K562 (cell line): ENCODE measurements around the gene ZNF599. TPM values are rescaled to one million over a fixed set of nuclear protein-coding genes. Genes with fewer than 3 reads are reported as not detected.

Experiments used
- BCOR ChIP-seq: fragments of 450-650 bp; IDR thresholded peaks from 2 replicates; pipeline ENCODE4 v1.6.1; 2016
- BHLHE40 ChIP-seq: IDR thresholded peaks from 2 replicates; pipeline ENCODE4 v1.6.1; 2011; ENCODE audit warnings: low read length, improper control_type of control experiment
- CSDE1 ChIP-seq, 2 experiments: fragments of 450-650 bp; IDR thresholded peaks; 2 replicates each; pipeline ENCODE4 v1.6.1; 2016; ENCODE audit warnings: mild to moderate bottlenecking in 1 of 2
- E2F6 ChIP-seq, 2 experiments: IDR thresholded peaks; 2 replicates each; pipeline ENCODE4 v1.6.1; 2011; ENCODE audit warnings: borderline replicate concordance in 1 of 2, control low read depth in 1 of 2, low read depth in 1 of 2, low read length in 1 of 2, mild to moderate bottlenecking in 1 of 2, mixed read lengths in 1 of 2, moderate library complexity in 1 of 2; ENCODE audit not compliant: insufficient read depth in 1 of 2, insufficient read length in 1 of 2, poor library complexity in 1 of 2, severe bottlenecking in 1 of 2; ENCODE audit errors: extremely low read depth in 1 of 2
- ETV1 ChIP-seq: fragments of 450-650 bp; conservative IDR thresholded peaks from 2 replicates; pipeline ENCODE4 v1.6.1; 2016; ENCODE audit warnings: missing genetic modification characterization, control low read depth, low read depth, missing compliant biosample characterization
- GABPB1 ChIP-seq: sonication (generic); formaldehyde crosslinking; IDR thresholded peaks from 2 replicates; pipeline ENCODE4 v1.8.0; 2022; ENCODE audit warnings: mild to moderate bottlenecking, missing genetic modification reagents
- MEIS2 ChIP-seq: fragments of 450-650 bp; IDR thresholded peaks from 2 replicates; pipeline ENCODE4 v1.6.1; 2014; ENCODE audit warnings: mild to moderate bottlenecking; ENCODE audit not compliant: partially characterized antibody
- PHF8 ChIP-seq: fragments of 200-600 bp; sonication (generic); IDR thresholded peaks from 2 replicates; pipeline ENCODE4 v1.6.1; 2012; ENCODE audit warnings: mixed run types, mild to moderate bottlenecking, inconsistent platforms, low read length, moderate library complexity, borderline replicate concordance
- RBBP5 ChIP-seq: fragments of 200-600 bp; sonication (generic); IDR thresholded peaks from 2 replicates; pipeline ENCODE4 v1.6.1; 2012; ENCODE audit warnings: borderline replicate concordance, mild to moderate bottlenecking, low read length, control low read depth, inconsistent platforms; ENCODE audit not compliant: insufficient read depth, poor library complexity, severe bottlenecking
- SMAD3 ChIP-seq: fragments of 450-650 bp; formaldehyde crosslinking; conservative IDR thresholded peaks from 2 replicates; pipeline ENCODE4 v1.4.0; 2020; ENCODE audit warnings: mild to moderate bottlenecking
- SUPT5H ChIP-seq: fragments of 450-650 bp; IDR thresholded peaks from 2 replicates; pipeline ENCODE4 v1.6.1; 2016
- TCF7L2 ChIP-seq: fragments of 150-350 bp; IDR thresholded peaks from 2 replicates; pipeline ENCODE4 v1.6.1; 2016; ENCODE audit warnings: low read depth, mild to moderate bottlenecking, low read length, moderate library complexity
- ZNF57 ChIP-seq: fragments of 450-650 bp; formaldehyde crosslinking; IDR thresholded peaks from 2 replicates; pipeline ENCODE4 v1.4.0; 2020; ENCODE audit warnings: mild to moderate bottlenecking, moderate library complexity
- ZNF584 ChIP-seq: fragments of 200-800 bp; sonication (Bioruptor generic); IDR thresholded peaks from 2 replicates; pipeline ENCODE4 v1.6.1; 2016; ENCODE audit warnings: low read depth, mild to moderate bottlenecking, missing genetic modification characterization, missing compliant biosample characterization
- polyA plus RNA-seq, 8 experiments: library from polyadenylated mRNA; depleted of rRNA in 4 of 8; stranded (reverse) in 5 of 8; unstranded in 3 of 8; fragments of >200 nt; fragmentation: Nextera tagmentation in 2 of 8; fragmentation: Illumina TruSeq in 1 of 8; extraction: Ambion mirVana in 2 of 8; extraction: Trizol in 1 of 8; gene quantifications; 2 replicates each; pipeline versions ENCODE4 v1.2.1 to v1.2.3, GENCODE V29; 2011 to 2014; ENCODE audit warnings: inconsistent platforms in 1 of 8, missing spikeins in 1 of 8
- total RNA-seq, 7 experiments: library from RNA; depleted of rRNA in 6 of 7; stranded (reverse); fragments of >200 nt in 6 of 7; fragmentation: Illumina TruSeq in 2 of 7; extraction: Trizol in 2 of 7; gene quantifications; 2 replicates each; pipeline versions ENCODE4 v1.2.1 to v1.2.3, GENCODE V29; 2011 to 2021; ENCODE audit warnings: low replicate concordance in 1 of 7
- TF ChIP-seq, protein P1 (sequence below): sonication (generic); formaldehyde crosslinking; IDR thresholded peaks from 2 replicates; pipeline ENCODE4 v1.8.0; 2022; ENCODE audit warnings: mild to moderate bottlenecking, missing genetic modification reagents
- TF ChIP-seq, protein P2 (sequence below): fragments of 250-450 bp; sonication (Bioruptor Pico); IDR thresholded peaks from 2 replicates; pipeline ENCODE4 v1.8.0; 2022; ENCODE audit warnings: moderate library complexity, mild to moderate bottlenecking, inconsistent platforms
- TF ChIP-seq, protein P3 (sequence below): fragments of 450-650 bp; IDR thresholded peaks from 2 replicates; pipeline ENCODE4 v1.6.1; 2014; ENCODE audit warnings: low read depth, mild to moderate bottlenecking, moderate library complexity, borderline replicate concordance

ZNF599 gene
- total and polyA plus RNA-seq, 9 of the 15 experiments (the other 6 are each of a cell fraction or from before 2014, with no cell fraction given) = 0.71 to 6.7 (median 2.8) TPM

GRCh38 chr19:34772697-34773554 lies at the start of gene ZNF599 (continued):
- TF ChIP-seq E2F6 (IDR thresholded peaks at IDR 0.05; ENCODE audit: borderline replicate concordance in 1 of 2, extremely low read depth in 1 of 2, insufficient read depth in 1 of 2, insufficient read length in 1 of 2, low read depth in 1 of 2, low read length in 1 of 2, poor library complexity in 1 of 2, severe bottlenecking in 1 of 2) = peak; percentile 59 to 82
- TF ChIP-seq BCOR = no peak
- no peak for TF ChIP-seq ZNF584 (CRISPR knock-in tag)
- no peak for TF ChIP-seq SMAD3 (CRISPR knock-in tag)
- TF ChIP-seq SUPT5H = peak; percentile 64
- 0 out of 2 replicates have a peak, but pooled peaks have one; percentile 24 for TF ChIP-seq ETV1 (tag)
- TF ChIP-seq BHLHE40 = no peak
- TF ChIP-seq, protein P1, sequence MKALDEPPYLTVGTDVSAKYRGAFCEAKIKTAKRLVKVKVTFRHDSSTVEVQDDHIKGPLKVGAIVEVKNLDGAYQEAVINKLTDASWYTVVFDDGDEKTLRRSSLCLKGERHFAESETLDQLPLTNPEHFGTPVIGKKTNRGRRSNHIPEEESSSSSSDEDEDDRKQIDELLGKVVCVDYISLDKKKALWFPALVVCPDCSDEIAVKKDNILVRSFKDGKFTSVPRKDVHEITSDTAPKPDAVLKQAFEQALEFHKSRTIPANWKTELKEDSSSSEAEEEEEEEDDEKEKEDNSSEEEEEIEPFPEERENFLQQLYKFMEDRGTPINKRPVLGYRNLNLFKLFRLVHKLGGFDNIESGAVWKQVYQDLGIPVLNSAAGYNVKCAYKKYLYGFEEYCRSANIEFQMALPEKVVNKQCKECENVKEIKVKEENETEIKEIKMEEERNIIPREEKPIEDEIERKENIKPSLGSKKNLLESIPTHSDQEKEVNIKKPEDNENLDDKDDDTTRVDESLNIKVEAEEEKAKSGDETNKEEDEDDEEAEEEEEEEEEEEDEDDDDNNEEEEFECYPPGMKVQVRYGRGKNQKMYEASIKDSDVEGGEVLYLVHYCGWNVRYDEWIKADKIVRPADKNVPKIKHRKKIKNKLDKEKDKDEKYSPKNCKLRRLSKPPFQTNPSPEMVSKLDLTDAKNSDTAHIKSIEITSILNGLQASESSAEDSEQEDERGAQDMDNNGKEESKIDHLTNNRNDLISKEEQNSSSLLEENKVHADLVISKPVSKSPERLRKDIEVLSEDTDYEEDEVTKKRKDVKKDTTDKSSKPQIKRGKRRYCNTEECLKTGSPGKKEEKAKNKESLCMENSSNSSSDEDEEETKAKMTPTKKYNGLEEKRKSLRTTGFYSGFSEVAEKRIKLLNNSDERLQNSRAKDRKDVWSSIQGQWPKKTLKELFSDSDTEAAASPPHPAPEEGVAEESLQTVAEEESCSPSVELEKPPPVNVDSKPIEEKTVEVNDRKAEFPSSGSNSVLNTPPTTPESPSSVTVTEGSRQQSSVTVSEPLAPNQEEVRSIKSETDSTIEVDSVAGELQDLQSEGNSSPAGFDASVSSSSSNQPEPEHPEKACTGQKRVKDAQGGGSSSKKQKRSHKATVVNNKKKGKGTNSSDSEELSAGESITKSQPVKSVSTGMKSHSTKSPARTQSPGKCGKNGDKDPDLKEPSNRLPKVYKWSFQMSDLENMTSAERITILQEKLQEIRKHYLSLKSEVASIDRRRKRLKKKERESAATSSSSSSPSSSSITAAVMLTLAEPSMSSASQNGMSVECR (CRISPR knock-in tag) = 0 out of 2 replicates have a peak, but pooled peaks have one; percentile 20
- peak; percentile 75; the same call in 1 of the 2 replicates for TF ChIP-seq PHF8
- no peak for TF ChIP-seq CSDE1 (IDR thresholded peaks at IDR 0.05)
- TF ChIP-seq MEIS2 = no peak
- TF ChIP-seq, protein P2, sequence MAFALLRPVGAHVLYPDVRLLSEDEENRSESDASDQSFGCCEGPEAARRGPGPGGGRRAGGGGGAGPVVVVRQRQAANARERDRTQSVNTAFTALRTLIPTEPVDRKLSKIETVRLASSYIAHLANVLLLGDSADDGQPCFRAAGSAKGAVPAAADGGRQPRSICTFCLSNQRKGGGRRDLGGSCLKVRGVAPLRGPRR (CRISPR knock-in tag) = no peak
- TF ChIP-seq TCF7L2 = no peak
- TF ChIP-seq, protein P3, sequence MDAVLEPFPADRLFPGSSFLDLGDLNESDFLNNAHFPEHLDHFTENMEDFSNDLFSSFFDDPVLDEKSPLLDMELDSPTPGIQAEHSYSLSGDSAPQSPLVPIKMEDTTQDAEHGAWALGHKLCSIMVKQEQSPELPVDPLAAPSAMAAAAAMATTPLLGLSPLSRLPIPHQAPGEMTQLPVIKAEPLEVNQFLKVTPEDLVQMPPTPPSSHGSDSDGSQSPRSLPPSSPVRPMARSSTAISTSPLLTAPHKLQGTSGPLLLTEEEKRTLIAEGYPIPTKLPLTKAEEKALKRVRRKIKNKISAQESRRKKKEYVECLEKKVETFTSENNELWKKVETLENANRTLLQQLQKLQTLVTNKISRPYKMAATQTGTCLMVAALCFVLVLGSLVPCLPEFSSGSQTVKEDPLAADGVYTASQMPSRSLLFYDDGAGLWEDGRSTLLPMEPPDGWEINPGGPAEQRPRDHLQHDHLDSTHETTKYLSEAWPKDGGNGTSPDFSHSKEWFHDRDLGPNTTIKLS = peak; percentile 72; the same call in 1 of the 2 replicates
- TF ChIP-seq RBBP5 = peak; percentile 57
- no peak for TF ChIP-seq ZNF57
- peak; percentile 97 for TF ChIP-seq GABPB1 (CRISPR knock-in tag)
